CD4-positive, alpha-beta memory T cell (primary cell): ENCODE results near the gene TMEM150A. TPM values are rescaled to one million over a fixed set of nuclear protein-coding genes. Genes with fewer than 3 reads are reported as not detected.
"Not testable (repeated sequence)": the region's sequence is repeated elsewhere in the genome, so short reads cannot be mapped to it uniquely, and the experiment has no call there.

Source experiments
- CTCF ChIA-PET: fragments of 350-600 bp; sonication (Branson Sonifier 250); formaldehyde crosslinking; loops from one replicate; lab custom pipeline; 2021; ENCODE audit warnings: inconsistent platforms; ENCODE audit not compliant: partially characterized antibody; lab: Charles Lee
- POLR2A ChIA-PET: fragments of 350-600 bp; sonication (Branson Sonifier 250); formaldehyde crosslinking; loops from one replicate; lab custom pipeline; 2021; ENCODE audit not compliant: partially characterized antibody; lab: Charles Lee
- DNase-seq, 5 donors: peaks; one replicate each; pipeline versions ENCODE4 v3.0.0 to v3.0.0-alpha.2; 2020 to 2022; ENCODE audit warnings: mixed read lengths in 1 of 5
- H3K27ac ChIP-seq: one replicate; pipeline ENCODE4 v1.7.0; 2013; ENCODE audit warnings: low read depth, low read length
- H3K27me3 ChIP-seq: 2 replicates; pipeline ENCODE4 v1.7.0; 2013; ENCODE audit warnings: mild to moderate bottlenecking, low read length, moderate library complexity; ENCODE audit not compliant: insufficient read depth
- H3K36me3 ChIP-seq: 2 replicates; pipeline ENCODE4 v1.7.0; 2013; ENCODE audit warnings: mild to moderate bottlenecking, low read length, moderate library complexity; ENCODE audit not compliant: insufficient read depth
- H3K4me1 ChIP-seq: 2 replicates; pipeline ENCODE4 v1.7.0; 2013; ENCODE audit warnings: mild to moderate bottlenecking, low read length, moderate library complexity; ENCODE audit not compliant: insufficient read depth
- H3K4me3 ChIP-seq, 2 donors: one replicate each; pipeline ENCODE4 v1.7.0; 2013; ENCODE audit warnings: low read length in 2 of 2, mild to moderate bottlenecking in 1 of 2
- H3K9me3 ChIP-seq, 2 donors: one replicate each; pipeline ENCODE4 v1.7.0; 2013; ENCODE audit warnings: low read length in 2 of 2, control low read depth in 1 of 2; ENCODE audit not compliant: control insufficient read depth in 1 of 2
- H3K27ac Mint-ChIP-seq, 7 donors: one replicate each; pipeline ENCODE4 v1.8.0; 2020 to 2021; ENCODE audit warnings: mixed read lengths in 7 of 7, mild to moderate bottlenecking in 6 of 7, inconsistent platforms in 3 of 7, moderate library complexity in 3 of 7
- H3K27me3 Mint-ChIP-seq, 2 donors: one replicate each; pipeline ENCODE4 v1.8.0; 2020 to 2021; ENCODE audit warnings: mixed read lengths in 2 of 2
- H3K36me3 Mint-ChIP-seq, 2 donors: one replicate each; pipeline ENCODE4 v1.8.0; 2020 to 2021; ENCODE audit warnings: mixed read lengths in 2 of 2, inconsistent platforms in 1 of 2, mild to moderate bottlenecking in 1 of 2
- H3K4me1 Mint-ChIP-seq, 4 donors: one replicate each; pipeline ENCODE4 v1.8.0; 2020 to 2021; ENCODE audit warnings: mixed read lengths in 4 of 4, mild to moderate bottlenecking in 1 of 4
- H3K4me3 Mint-ChIP-seq, 8 donors: one replicate each; pipeline ENCODE4 v1.8.0; 2020 to 2021; ENCODE audit warnings: mixed read lengths in 8 of 8, mild to moderate bottlenecking in 7 of 8, moderate library complexity in 6 of 8, inconsistent platforms in 3 of 8
- H3K9me3 Mint-ChIP-seq, 8 donors: one replicate each; pipeline ENCODE4 v1.8.0; 2020 to 2021; ENCODE audit warnings: mixed read lengths in 8 of 8, mild to moderate bottlenecking in 5 of 8, inconsistent platforms in 3 of 8, moderate library complexity in 1 of 8
- intact Hi-C: fragments of 100-400 bp; cut with micrococcal nuclease; formaldehyde crosslinking; loops from one replicate; pipeline ENCODE4 v1.15.1; 2023
- polyA plus RNA-seq, 2 donors: library from polyadenylated mRNA; unstranded; fragments of 300-500 nt; fragmentation: Illumina TruSeq; gene quantifications; one replicate each; pipeline ENCODE4 v1.2.3, GENCODE V29; 2021
- total RNA-seq, 2 experiments: library from RNA; stranded (reverse); gene quantifications; one replicate each; pipeline ENCODE4 v1.2.3, GENCODE V29; 2021

Gene TMEM150A
- total and polyA plus RNA-seq, 4 experiments from 2014 or later, result 13.3 to 17.9 (median 14.8) TPM

DNA sequence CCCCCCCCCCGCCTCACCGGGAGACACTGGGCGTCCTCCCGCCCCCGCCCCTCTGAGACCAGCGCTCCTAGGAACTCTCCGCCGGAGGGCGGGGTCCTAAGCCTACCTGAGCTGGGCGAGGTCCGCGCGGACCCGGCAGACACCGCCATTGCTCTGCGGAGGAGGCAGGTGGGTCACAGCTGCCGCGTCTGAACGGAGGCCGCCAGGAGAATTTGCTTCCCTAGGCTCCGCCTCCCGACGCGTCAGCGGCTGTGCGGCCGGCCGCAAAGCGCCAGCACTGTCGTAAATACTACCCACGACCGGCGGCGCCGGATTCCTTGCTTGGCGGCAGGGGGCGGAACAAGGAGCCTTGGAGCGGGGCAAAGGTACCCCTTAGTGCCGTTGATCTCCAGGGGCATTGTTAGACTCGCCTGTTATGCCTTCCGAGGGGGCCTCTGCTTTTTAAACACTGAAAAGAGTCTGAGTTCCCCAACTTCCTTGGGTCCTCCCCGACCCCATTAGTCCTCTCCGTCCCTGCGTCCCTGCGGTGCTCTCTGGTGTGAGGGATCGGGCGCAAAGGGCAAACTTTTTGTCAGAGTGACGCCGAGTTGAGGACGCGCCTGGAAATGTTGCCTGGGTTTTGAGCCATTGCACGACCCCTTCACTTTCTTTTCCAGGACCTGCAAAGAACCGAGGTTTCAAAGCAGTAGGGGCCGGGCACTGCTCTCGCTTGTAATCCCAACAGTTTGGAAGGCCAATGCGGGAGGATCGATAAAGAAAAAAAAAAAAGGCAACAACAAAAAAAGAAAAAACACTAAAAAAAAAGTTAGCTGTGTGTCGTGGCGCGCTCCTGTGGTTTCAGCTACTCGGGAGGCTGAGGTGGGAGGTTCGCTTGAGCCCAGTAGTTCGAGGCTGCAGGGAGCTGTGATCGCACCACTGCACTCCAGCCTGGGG, 41.0 kb downstream of the TMEM150A start, which contains the start of gene GGCX:
Gene GGCX, minus strand, starts transcription at position 214 of the 933 bp plus-strand sequence. Its CDS starts 65 bp downstream, at position 149.
- no peaks in the 10 kb centered on the region for H3K27me3 Mint-ChIP-seq
- peaks cover 5% of the 10 kb centered on the region for H3K36me3 ChIP-seq
- H3K4me1 ChIP-seq, result peaks cover 19% of the 10 kb centered on the region
- H3K36me3 Mint-ChIP-seq, result peaks cover 8 to 16% of the 10 kb centered on the region in 2 donors
- H3K27me3 ChIP-seq, result no peaks in the 10 kb centered on the region
- peak within 1 kb of the TSS; percentile 74 to 97 for H3K4me3 ChIP-seq
- no peaks in the 10 kb centered on the region for H3K9me3 ChIP-seq
- ChIA-PET POLR2A (interaction anchor here (0.6 to 3.5 kb wide), 19 partner anchors 10 to 538 kb away, joined by 3 to 30 read pairs (median 8); partner anchors contain the start of genes C2orf68, MAT2A, RNF181 and SH2D6), CTCF (interaction anchor here (1.1 to 3.3 kb wide), 6 partner anchors 10 to 142 kb away, joined by 3 to 12 read pairs (median 6); partner anchors contain the start of genes MAT2A, RNF181 and TMEM150A)
- no peaks in the 10 kb centered on the region for H3K9me3 Mint-ChIP-seq
- peak within 1 kb of the TSS; percentile 94 to 99 (median 97) for H3K27ac Mint-ChIP-seq
- H3K4me3 Mint-ChIP-seq, result peak within 1 kb of the TSS; percentile 94 to 99 (median 98)
- H3K4me1 Mint-ChIP-seq, result peaks cover 12 to 35% (median 22%) of the 10 kb centered on the region in 4 donors
- H3K27ac ChIP-seq, result peak within 1 kb of the TSS; percentile 89
- DNase-seq, result peak; percentile 86 to 95 (median 87)
- intact Hi-C loops, result loop anchor here (1.0 to 2.0 kb wide), 9 partner anchors 9 to 143 kb away; partner anchors contain the start of genes C2orf68, MAT2A, RNF181 and SH2D6

DNA sequence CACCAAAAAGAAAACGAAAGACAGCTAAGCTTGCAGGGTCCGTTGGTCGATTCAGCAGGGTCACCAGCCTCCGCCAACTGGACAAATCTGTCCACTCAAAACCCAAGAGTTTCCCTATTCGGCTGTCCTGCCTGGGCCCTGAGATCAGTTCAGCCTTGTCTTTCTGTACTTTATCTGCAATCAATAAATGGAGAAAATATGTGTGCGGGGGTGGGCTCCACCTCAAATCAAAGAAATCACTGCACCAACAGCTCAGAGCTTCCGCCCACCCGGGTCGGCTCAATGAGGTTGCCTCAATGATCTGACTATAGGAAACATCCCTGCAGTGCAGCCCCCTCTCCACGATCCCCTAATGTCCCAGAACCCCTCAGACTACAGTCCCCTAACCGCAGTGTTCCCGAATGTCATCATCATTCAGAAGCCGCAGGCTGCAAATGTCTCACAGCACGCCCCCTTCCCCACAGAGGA, 41.7 kb downstream of the TMEM150A start:
- CTCF ChIA-PET, result interaction anchor here (0.7 to 3.3 kb wide), 8 partner anchors 9 to 141 kb away, joined by 3 to 12 read pairs (median 4); partner anchors contain the start of genes MAT2A, RNF181 and TMEM150A
- DNase-seq, result no peak
- H3K4me3 Mint-ChIP-seq, result peak overlapping the region; percentile 94 to 99 (median 98)

DNA sequence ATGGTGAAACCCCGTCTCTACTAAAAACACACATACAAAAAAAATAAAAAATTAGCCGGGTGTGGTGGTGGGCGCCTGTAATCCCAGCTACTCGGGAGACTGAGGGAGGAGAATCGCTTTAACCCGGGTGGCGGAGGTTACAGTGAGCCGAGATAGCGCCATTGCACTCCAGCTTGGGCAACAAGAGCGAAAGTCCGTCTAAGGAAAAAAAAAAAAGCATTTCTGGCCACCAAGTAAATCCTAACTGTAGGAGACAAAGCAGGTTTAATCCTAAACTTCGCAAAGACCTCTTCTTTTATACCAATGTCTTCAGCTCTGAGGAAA, 42.1 kb downstream of the TMEM150A start:
- Mint-ChIP-seq H3K4me3 (peak overlapping the region; percentile 94 to 99 (median 98)), H3K36me3 (peaks cover 8 to 25% of the 10 kb centered on the region in 2 donors), H3K27ac (peak overlapping the region in 6 of 7 donors; percentile 70 to 98 (median 96)), H3K4me1 (peaks cover 12 to 35% (median 22%) of the 10 kb centered on the region in 4 donors)
- Histone ChIP-seq H3K4me3 (peak overlapping the region in 1 of 2 donors; percentile 97), H3K4me1 (peaks cover 19% of the 10 kb centered on the region), H3K27ac (peak overlapping the region; percentile 89)
- H3K27me3 ChIP-seq, H3K36me3 ChIP-seq, H3K27me3 Mint-ChIP-seq, H3K9me3 ChIP-seq, DNase-seq, H3K9me3 Mint-ChIP-seq: not testable (repeated sequence)
- intact Hi-C loops, result loop anchor here (2.0 kb wide), 1 partner anchor 142 kb away; the partner anchor contains the start of gene SH2D6
- POLR2A ChIA-PET, result interaction anchor here (1.0 to 3.5 kb wide), 14 partner anchors 9 to 234 kb away, joined by 3 to 30 read pairs (median 12); partner anchors contain the start of genes MAT2A, RNF181, SH2D6 and TGOLN2
- CTCF ChIA-PET, result interaction anchor here (0.7 to 3.3 kb wide), 9 partner anchors 9 to 260 kb away, joined by 3 to 12 read pairs (median 4); partner anchors contain the start of genes MAT2A, RNF181 and TMEM150A

More for the DNA sequence above, 41.7 kb downstream of the TMEM150A start:
- Histone ChIP-seq H3K9me3 (no peaks in the 10 kb centered on the region), H3K27me3 (no peaks in the 10 kb centered on the region), H3K27ac (peak overlapping the region; percentile 89), H3K4me1 (peaks cover 19% of the 10 kb centered on the region), H3K36me3 (peaks cover 5% of the 10 kb centered on the region), H3K4me3 (peak overlapping the region; percentile 74 to 97)
- H3K27me3 Mint-ChIP-seq, result no peaks in the 10 kb centered on the region
- H3K4me1 Mint-ChIP-seq, result peaks cover 12 to 35% (median 22%) of the 10 kb centered on the region in 4 donors
- POLR2A ChIA-PET, result interaction anchor here (0.7 to 3.5 kb wide), 16 partner anchors 9 to 235 kb away, joined by 3 to 30 read pairs (median 10); partner anchors contain the start of genes C2orf68, MAT2A, RNF181 and SH2D6
- H3K9me3 Mint-ChIP-seq, result no peaks in the 10 kb centered on the region
- peaks cover 8 to 21% of the 10 kb centered on the region in 2 donors for H3K36me3 Mint-ChIP-seq
- H3K27ac Mint-ChIP-seq, result peak overlapping the region; percentile 94 to 99 (median 97)
- intact Hi-C loops, result loop anchor here (1.0 to 2.0 kb wide), 9 partner anchors 9 to 142 kb away; partner anchors contain the start of genes C2orf68, MAT2A, RNF181 and SH2D6

DNA sequence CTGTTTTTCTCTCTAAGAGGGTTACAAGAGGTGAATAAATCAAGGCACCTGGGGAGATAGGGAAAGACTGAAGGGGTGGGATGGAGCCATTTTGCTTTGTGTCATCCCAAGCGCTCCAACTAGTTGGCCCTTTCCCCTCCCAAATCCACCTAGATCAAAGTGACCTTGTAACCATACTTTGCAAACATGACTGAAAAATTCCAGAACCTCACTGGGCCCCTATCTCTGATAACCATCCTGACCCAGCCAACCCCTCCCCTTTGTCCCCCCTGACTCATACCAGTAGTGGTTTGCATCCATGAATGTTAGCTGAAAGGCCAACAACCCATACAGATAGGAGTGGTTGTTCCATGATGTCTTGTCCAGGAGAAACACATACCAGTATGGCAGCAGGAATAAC, 44.3 kb downstream of the TMEM150A start:
- Histone ChIP-seq H3K9me3 (no peaks in the 10 kb centered on the region), H3K4me1 (peaks cover 19% of the 10 kb centered on the region), H3K4me3 (no peak overlapping the region), H3K36me3 (peaks cover 19% of the 10 kb centered on the region), H3K27ac (no peak overlapping the region), H3K27me3 (no peaks in the 10 kb centered on the region)
- ChIA-PET CTCF (interaction anchor here (1.7 to 12.4 kb wide), 2 partner anchors 8 to 136 kb away, joined by 5 to 378 read pairs; partner anchors contain the start of gene SH2D6), POLR2A (interaction anchor here (0.8 to 3.5 kb wide), 3 partner anchors 19 to 139 kb away, joined by 4 to 18 read pairs (median 8); partner anchors contain the start of genes MAT2A, RNF181 and SH2D6)
- no peaks in the 10 kb centered on the region for H3K27me3 Mint-ChIP-seq
- intact Hi-C loops, result no loop called here
- peaks cover 15 to 44% of the 10 kb centered on the region in 2 donors for H3K36me3 Mint-ChIP-seq
- H3K9me3 Mint-ChIP-seq, result no peaks in the 10 kb centered on the region
- peak overlapping the region in 1 of 8 donors; percentile 35 for H3K4me3 Mint-ChIP-seq
- H3K27ac Mint-ChIP-seq, result peak overlapping the region in 2 of 7 donors; percentile 1 to 91
- DNase-seq, result no peak
- H3K4me1 Mint-ChIP-seq, result peaks cover 12 to 35% (median 21%) of the 10 kb centered on the region in 4 donors

GRCh38 chr2:85557130-85557529, 45.4 kb downstream of the TMEM150A start:
- Histone ChIP-seq H3K27ac (no peak overlapping the region), H3K4me1 (peaks cover 19% of the 10 kb centered on the region), H3K36me3 (peaks cover 28% of the 10 kb centered on the region), H3K27me3 (no peaks in the 10 kb centered on the region), H3K9me3 (no peaks in the 10 kb centered on the region), H3K4me3 (no peak overlapping the region)
- H3K4me1 Mint-ChIP-seq, result peaks cover 13 to 31% (median 22%) of the 10 kb centered on the region in 4 donors
- H3K27me3 Mint-ChIP-seq, result no peaks in the 10 kb centered on the region
- ChIA-PET POLR2A (interaction anchor here (1.5 to 2.4 kb wide), 4 partner anchors 18 to 138 kb away, joined by 6 to 12 read pairs (median 9); partner anchors contain the start of genes MAT2A, SH2D6 and VAMP8), CTCF (interaction anchor here (0.8 to 12.4 kb wide), 8 partner anchors 9 to 167 kb away, joined by 3 to 378 read pairs (median 8); partner anchors contain the start of genes MAT2A and SH2D6)
- H3K4me3 Mint-ChIP-seq, result no peak overlapping the region
- intact Hi-C loops, result no loop called here
- no peaks in the 10 kb centered on the region for H3K9me3 Mint-ChIP-seq
- no peak overlapping the region for H3K27ac Mint-ChIP-seq
- peaks cover 17 to 49% of the 10 kb centered on the region in 2 donors for H3K36me3 Mint-ChIP-seq
- no peak for DNase-seq

DNA sequence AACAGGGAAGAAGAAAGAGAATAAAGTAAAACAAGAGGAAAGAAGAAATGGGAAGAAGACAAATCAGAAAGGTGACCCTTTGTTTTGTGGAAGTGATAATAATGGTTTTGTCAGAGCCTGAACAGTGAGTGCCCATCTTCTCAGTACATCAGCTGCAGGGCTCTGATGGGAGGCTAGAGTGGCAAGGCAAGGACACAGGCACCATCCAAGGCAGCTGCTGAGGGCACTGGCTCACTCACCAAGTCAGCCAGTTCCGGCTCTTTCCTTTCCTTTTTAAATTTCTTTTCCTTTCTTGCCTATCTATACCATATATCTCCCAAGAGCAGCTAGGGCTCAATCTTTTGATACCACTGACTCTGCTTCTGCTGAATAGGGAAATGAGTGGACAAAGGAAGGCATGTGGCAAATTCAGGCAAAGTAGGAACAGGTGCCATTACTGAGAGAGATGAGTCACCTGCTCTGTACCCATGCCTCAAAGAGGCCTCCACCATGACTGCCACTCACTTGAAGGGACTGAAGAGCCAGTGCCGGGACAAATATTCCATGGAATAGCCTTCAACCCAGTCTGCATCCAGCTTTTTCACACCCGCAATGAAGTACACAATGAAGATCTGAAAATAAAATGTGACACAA, 47.4 kb downstream of the TMEM150A start:
- peaks cover 6% of the 10 kb centered on the region for H3K4me1 ChIP-seq
- no peak overlapping the region for H3K4me3 ChIP-seq
- peaks cover 34 to 62% of the 10 kb centered on the region in 2 donors for H3K36me3 Mint-ChIP-seq
- ChIA-PET POLR2A (interaction anchor here (1.3 to 7.8 kb wide), 5 partner anchors 16 to 135 kb away, joined by 4 to 113 read pairs (median 12); partner anchors contain the start of genes MAT2A and SH2D6), CTCF (interaction anchor here (0.6 to 12.4 kb wide), 4 partner anchors 17 to 165 kb away, joined by 3 to 378 read pairs (median 146); partner anchors contain the start of genes MAT2A and SH2D6)
- peak overlapping the region in 1 of 7 donors; percentile 75 for H3K27ac Mint-ChIP-seq
- intact Hi-C loops, result no loop called here
- H3K27me3 Mint-ChIP-seq, result no peaks in the 10 kb centered on the region
- H3K27ac ChIP-seq, result no peak overlapping the region
- H3K4me3 Mint-ChIP-seq, result no peak overlapping the region
- no peaks in the 10 kb centered on the region for H3K9me3 Mint-ChIP-seq
- H3K36me3 ChIP-seq, result peaks cover 45% of the 10 kb centered on the region
- peaks cover 10 to 20% (median 13%) of the 10 kb centered on the region in 4 donors for H3K4me1 Mint-ChIP-seq
- no peaks in the 10 kb centered on the region for H3K9me3 ChIP-seq
- no peak for DNase-seq
- no peaks in the 10 kb centered on the region for H3K27me3 ChIP-seq
